GM12878 (cell line): Measurements from ENCODE around the gene ANAPC16.

Source experiments
- ASH2L ChIP-seq: fragments of 300-600, 200-600 bp; sonication (generic); IDR thresholded peaks from 2 replicates; pipeline ENCODE4 v1.6.1; 2017; ENCODE audit warnings: low read depth, mild to moderate bottlenecking, borderline replicate concordance
- CBX3 ChIP-seq: fragments of 200-600 bp; sonication (generic); IDR thresholded peaks from 2 replicates; pipeline ENCODE4 v1.6.1; 2016; ENCODE audit warnings: low read depth, borderline replicate concordance
- CEBPB ChIP-seq, 2 experiments: fragments of 150-350 bp in 1 of 2; IDR thresholded peaks; 2 replicates each; pipeline ENCODE4 v1.6.1; 2012 to 2014; ENCODE audit warnings: low read depth in 2 of 2, low read length in 2 of 2, borderline replicate concordance in 1 of 2, inconsistent platforms in 1 of 2
- CEBPZ ChIP-seq: fragments of 150-350 bp; IDR thresholded peaks from 2 replicates; pipeline ENCODE4 v1.6.1; 2016; ENCODE audit warnings: low read depth, low read length
- CTCF ChIP-seq, 3 experiments: IDR thresholded peaks in 2 of 3; conservative IDR thresholded peaks in 1 of 3; 2 replicates each; pipeline ENCODE4 v1.5.1; 2011; ENCODE audit warnings: low read depth in 3 of 3, low read length in 3 of 3, mild to moderate bottlenecking in 3 of 3, control low read depth in 2 of 3, moderate library complexity in 2 of 3, inconsistent platforms in 1 of 3, mixed read lengths in 1 of 3; ENCODE audit not compliant: control insufficient read depth in 2 of 3, insufficient read depth in 1 of 3; ENCODE audit errors: extremely low read depth in 1 of 3
- EGR1 ChIP-seq, 2 experiments: IDR thresholded peaks; 1 replicate in 1 of 2; 2 replicates in 1 of 2; pipeline ENCODE4 v1.6.1; 2011 to 2012; ENCODE audit warnings: low read depth in 2 of 2, low read length in 2 of 2, borderline replicate concordance in 1 of 2, mild to moderate bottlenecking in 1 of 2, moderate library complexity in 1 of 2
- FOXM1 ChIP-seq: IDR thresholded peaks from 2 replicates; pipeline ENCODE4 v1.6.1; 2012; ENCODE audit warnings: low read depth, mild to moderate bottlenecking, inconsistent platforms, low read length, moderate library complexity
- HCFC1 ChIP-seq: fragments of 150-350 bp; IDR thresholded peaks from 2 replicates; pipeline ENCODE4 v1.6.1; 2014; ENCODE audit warnings: low read length
- MXI1 ChIP-seq: fragments of 150-350 bp; IDR thresholded peaks from 2 replicates; pipeline ENCODE4 v1.6.1; 2011; ENCODE audit warnings: low read depth, mild to moderate bottlenecking, inconsistent platforms, low read length, improper control_type of control experiment

DNA sequence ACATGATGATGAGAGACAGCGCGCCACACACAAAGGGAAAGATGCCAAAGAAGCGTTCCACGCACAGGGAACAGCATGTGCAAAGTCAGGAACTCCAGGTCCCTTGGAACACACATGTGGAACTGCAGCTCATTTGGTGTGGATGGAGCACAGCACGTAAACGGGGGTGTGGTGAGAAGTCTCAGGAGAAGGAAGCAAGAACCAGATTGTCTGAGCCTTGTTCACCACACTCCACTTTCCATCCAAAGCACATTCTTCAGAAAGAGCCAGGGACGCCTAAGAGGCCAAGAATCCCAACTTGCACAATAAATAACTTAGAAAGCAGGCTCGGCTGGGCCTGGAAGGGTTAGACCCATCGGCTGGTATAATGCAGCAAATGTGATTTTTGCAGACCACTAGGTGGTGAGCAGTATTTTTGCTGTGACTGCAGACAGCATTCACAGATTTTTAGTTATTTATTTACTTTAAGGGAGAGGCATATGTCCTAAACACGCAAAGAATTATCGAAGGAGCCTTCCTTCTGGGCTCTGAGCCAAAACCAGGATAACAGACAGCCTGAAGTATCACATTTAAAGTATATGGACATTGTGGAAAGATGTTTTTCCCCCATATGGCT is 28.1 kb downstream of the ANAPC16 start:
- TF ChIP-seq CEBPZ (no peak), CTCF (IDR thresholded peaks at IDR 0.05 in 2 of 3, conservative IDR thresholded peaks at IDR 0.05 in 1 of 3; ENCODE audit: control insufficient read depth in 2 of 3, extremely low read depth in 1 of 3, insufficient read depth in 1 of 3, low read depth in 3 of 3, low read length in 3 of 3) (0 out of 6 replicates have a peak, but pooled peaks have one; percentile 10 to 19 (median 18)), CEBPB (IDR thresholded peaks at IDR 0.05; ENCODE audit: borderline replicate concordance in 1 of 2, low read depth in 2 of 2, low read length in 2 of 2) (no peak), EGR1 (IDR thresholded peaks at IDR 0.05; ENCODE audit: borderline replicate concordance in 1 of 2, low read depth in 2 of 2, low read length in 2 of 2) (no peak), CBX3 (no peak), MXI1 (no peak), ASH2L (no peak), HCFC1 (no peak), FOXM1 (no peak)
